Body of pancreas (tissue), 4 donors: ENCODE results near the gene IGF1R. TPM values are rescaled to one million over a fixed set of nuclear protein-coding genes. Genes with fewer than 3 reads are reported as not detected.

ENCODE experiments used
- ATAC-seq: fragments of 150-250 bp; one replicate; pipeline ENCODE4 v1.9.1; 2016
- DNase-seq, 4 donors: peaks; one replicate each; pipeline ENCODE4 v3.0.0-alpha.2; 2019
- H3K27ac ChIP-seq, 4 donors: fragments of 200-600 bp; sonication (generic); 1 replicate in 3 of 4; 2 replicates in 1 of 4; pipeline versions ENCODE4 v1.5.1 to v1.6.1; 2016 to 2019; ENCODE audit warnings: mild to moderate bottlenecking in 1 of 4, mixed read lengths in 1 of 4, moderate library complexity in 1 of 4
- H3K27me3 ChIP-seq, 2 donors: fragments of 200-600 bp; sonication (generic); one replicate each; pipeline ENCODE4 v1.6.0; 2016; ENCODE audit warnings: mild to moderate bottlenecking in 1 of 2
- H3K36me3 ChIP-seq, 2 donors: fragments of 200-600 bp; sonication (generic); replicated peaks in 1 of 2; 2 replicates each; pipeline ENCODE4 v1.5.1; 2016; ENCODE audit warnings: low read depth in 2 of 2; ENCODE audit not compliant: insufficient read depth in 1 of 2
- H3K4me1 ChIP-seq: fragments of 200-600 bp; sonication (generic); one replicate; pipeline ENCODE4 v1.6.0; 2016
- H3K4me3 ChIP-seq, 2 donors: fragments of 200-600 bp; sonication (generic); 1 replicate in 1 of 2; 2 replicates in 1 of 2; pipeline ENCODE4 v1.5.1; 2016 to 2019
- H3K9me3 ChIP-seq, 3 donors: fragments of 200-600 bp; sonication (generic); 1 replicate in 2 of 3; 2 replicates in 1 of 3; pipeline ENCODE4 v1.5.1; 2016
- CTCF ChIP-seq, 7 experiments: fragments of 450-650 bp in 4 of 7; fragments of 200-600 bp in 3 of 7; sonication (generic) in 3 of 7; IDR thresholded peaks; one replicate each; pipeline ENCODE4 v1.5.1; 2016 to 2019; ENCODE audit warnings: antibody characterized with exemption in 7 of 7
- POLR2A ChIP-seq, 3 donors: fragments of 450-650 bp; IDR thresholded peaks; one replicate each; pipeline ENCODE4 v1.6.1; 2016; ENCODE audit warnings: antibody characterized with exemption in 3 of 3, mild to moderate bottlenecking in 2 of 3
- WGBS, 2 donors: methylation state at CpG; one replicate each; pipeline ENCODE4 v1.1.5; 2017; 5-methylcytosine and 5-hydroxymethylcytosine counted together
- intact Hi-C: fragments of 100-400 bp; cut with DNase I; formaldehyde crosslinking; loops from one replicate; pipeline ENCODE4 v1.15.1; 2023
- total RNA-seq, 2 donors: library from RNA; depleted of rRNA; stranded (reverse); fragments of >200 nt; gene quantifications; one replicate each; pipeline ENCODE4 v1.1.0, GENCODE V29; 2016

Gene IGF1R
- total RNA-seq, 2 donors from 2014 or later = 34.8 to 55.7 TPM

- ATAC-seq = peak; percentile 72
- Histone ChIP-seq H3K36me3 (no peaks in the 10 kb centered on the region), H3K27me3 (no peaks in the 10 kb centered on the region), H3K4me3 (no peak overlapping the region), H3K27ac (peak overlapping the region; percentile 22 to 60 (median 40)), H3K9me3 (no peaks in the 10 kb centered on the region), H3K4me1 (peaks cover 57% of the 10 kb centered on the region)
- intact Hi-C loops = no loop called here
- WGBS, 2 donors = 31 to 37% methylated on average over 8 to 9 of the region's 9 CpGs
- TF ChIP-seq CTCF (IDR thresholded peaks at IDR 0.05) (no peak), POLR2A (IDR thresholded peaks at IDR 0.05) (peak in 1 of 3 donors; percentile 10)
- peak in 3 of 4 donors; percentile 49 to 58 (median 54) for DNase-seq
Measured at GRCh38 chr15:98785807-98786621, 137.7 kb downstream of the IGF1R start.

- Histone ChIP-seq H3K4me3 (no peak overlapping the region), H3K4me1 (peaks cover 61% of the 10 kb centered on the region), H3K27me3 (no peaks in the 10 kb centered on the region), H3K27ac (peak overlapping the region in 3 of 4 donors; percentile 34 to 60 (median 47)), H3K36me3 (no peaks in the 10 kb centered on the region), H3K9me3 (no peaks in the 10 kb centered on the region)
- DNase-seq (no peak), ATAC-seq (no peak)
- no peak for TF ChIP-seq POLR2A (IDR thresholded peaks at IDR 0.05)
- no peak for TF ChIP-seq CTCF (IDR thresholded peaks at IDR 0.05)
- intact Hi-C loops = no loop called here
- 89 to 93% methylated on average over 9 of the region's 9 CpGs for WGBS, 2 donors
Measured at GRCh38 chr15:98786717-98787116, 138.4 kb downstream of the IGF1R start.

- Histone ChIP-seq H3K4me3 (no peak overlapping the region), H3K4me1 (peaks cover 66% of the 10 kb centered on the region), H3K36me3 (no peaks in the 10 kb centered on the region), H3K27ac (peak overlapping the region in 2 of 4 donors; percentile 34 to 60), H3K9me3 (no peaks in the 10 kb centered on the region), H3K27me3 (no peaks in the 10 kb centered on the region)
- 76 to 100% methylated on average over 2 of the region's 2 CpGs for WGBS, 2 donors
- TF ChIP-seq POLR2A (IDR thresholded peaks at IDR 0.05) = no peak
- no peak for TF ChIP-seq CTCF (IDR thresholded peaks at IDR 0.05)
- ATAC-seq (no peak), DNase-seq (no peak)
- intact Hi-C loops = no loop called here
Measured at GRCh38 chr15:98787194-98787593, 138.9 kb downstream of the IGF1R start.

GRCh38 chr15:98787936-98788757, 139.8 kb downstream of the IGF1R start:
- Histone ChIP-seq H3K27me3 (no peaks in the 10 kb centered on the region), H3K9me3 (no peaks in the 10 kb centered on the region), H3K4me3 (no peak overlapping the region), H3K4me1 (peaks cover 70% of the 10 kb centered on the region), H3K36me3 (no peaks in the 10 kb centered on the region), H3K27ac (no peak overlapping the region)
- no peak for TF ChIP-seq POLR2A (IDR thresholded peaks at IDR 0.05)
- TF ChIP-seq CTCF (IDR thresholded peaks at IDR 0.05) = no peak
- no peak for ATAC-seq
- intact Hi-C loops = no loop called here
- no peak for DNase-seq
- WGBS, 2 donors = 78 to 80% methylated on average over 9 of the region's 9 CpGs
